ENCODE data around the gene NOP58.
A peak's percentile ranks its signal among the peaks of the same experiment; 100 is the strongest.
"Not testable (repeated sequence)": the region's sequence is repeated elsewhere in the genome, so short reads cannot be mapped to it uniquely, and the experiment has no call there.

Gene NOP58

DNA sequence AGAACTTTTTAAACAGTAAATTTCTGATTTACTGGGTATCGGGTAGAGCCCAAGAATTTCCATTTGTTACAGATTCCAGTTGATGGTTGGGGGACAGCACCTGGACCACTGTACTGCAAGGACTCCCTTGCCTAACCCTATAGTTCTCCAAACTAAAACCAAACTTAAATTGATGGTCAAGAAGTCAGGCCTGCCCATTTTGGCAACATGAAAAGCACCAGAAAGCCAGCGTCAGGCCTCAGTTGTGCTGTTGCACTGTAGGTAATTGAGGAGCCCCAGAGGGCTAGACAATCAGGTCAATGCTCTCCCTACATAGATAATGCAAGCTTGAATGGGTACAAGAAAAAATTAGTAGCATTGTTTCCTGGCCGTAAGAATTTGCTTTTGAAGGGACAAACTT, 40.5 kb downstream of the NOP58 start:
- DNase-seq (ENCODE audit: low read depth) = no peak

DNA sequence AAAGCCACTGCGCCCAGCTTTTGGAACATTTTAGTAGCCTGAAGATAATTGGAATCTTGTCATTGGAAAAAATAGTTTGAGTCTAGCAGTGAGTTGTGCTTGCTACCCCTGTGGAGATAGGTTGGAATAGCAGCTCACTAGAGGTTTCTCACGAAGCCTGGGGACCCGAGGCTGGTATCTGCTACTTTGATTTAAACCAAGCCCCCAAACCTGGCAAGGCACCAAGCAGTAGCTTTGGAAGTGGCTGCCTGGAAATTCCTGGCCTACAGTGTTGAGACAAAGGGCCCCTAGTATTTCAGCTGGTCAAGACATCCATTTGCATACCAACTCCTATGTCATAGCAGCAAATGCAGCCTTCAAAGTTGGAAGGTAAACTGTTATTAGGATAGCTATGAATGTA, 42.1 kb downstream of the NOP58 start:
- no peak for DNase-seq (ENCODE audit: low read depth)

DNA sequence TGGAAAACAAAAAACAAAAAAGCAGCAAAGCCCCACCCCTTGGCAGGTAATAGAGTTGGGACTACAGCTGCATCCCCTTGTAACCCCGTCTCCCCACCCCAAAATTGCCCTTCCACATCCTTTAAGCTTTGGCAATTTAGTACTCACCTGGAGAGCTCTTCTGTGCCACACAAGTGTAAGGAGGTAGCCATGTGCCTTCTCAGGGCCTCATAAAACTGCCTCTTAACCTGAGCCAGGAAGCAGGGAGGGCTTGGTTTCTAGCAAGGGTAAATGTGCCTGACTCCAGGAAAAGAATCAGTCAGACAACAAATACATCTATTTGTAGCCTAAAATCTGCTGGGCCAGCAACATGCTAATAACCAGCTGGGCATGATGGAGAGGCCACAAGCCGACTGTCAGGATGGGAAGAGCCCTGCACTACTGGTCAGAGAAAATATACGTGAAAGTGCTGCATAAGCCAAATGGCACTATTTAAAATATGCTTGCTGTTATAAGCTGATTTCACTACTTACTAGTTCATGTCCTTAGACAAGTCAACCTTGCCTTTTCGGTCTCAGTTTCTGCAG, 46.3 kb downstream of the NOP58 start:
- no peak for DNase-seq (ENCODE audit: low read depth)

DNA sequence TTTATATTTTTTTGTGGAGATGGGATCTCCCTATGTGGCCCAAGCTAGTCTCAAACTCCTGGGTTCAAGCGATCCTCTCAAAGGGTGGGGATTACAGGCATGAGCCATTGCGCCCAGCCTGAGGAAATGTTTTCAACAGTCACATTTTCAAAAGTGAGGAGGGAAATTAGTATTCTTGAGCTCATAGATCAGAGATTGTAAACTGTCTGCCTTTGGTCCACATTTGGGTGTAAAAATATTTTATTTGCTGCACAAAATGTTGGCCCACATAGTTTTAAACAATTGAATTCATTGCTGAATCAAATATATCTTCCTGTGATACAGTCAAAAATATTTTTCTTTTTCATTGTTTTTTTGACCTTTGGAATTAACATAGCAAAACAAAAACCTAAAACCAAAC, 48.6 kb downstream of the NOP58 start:
- no peak for DNase-seq (ENCODE audit: low read depth)

DNA sequence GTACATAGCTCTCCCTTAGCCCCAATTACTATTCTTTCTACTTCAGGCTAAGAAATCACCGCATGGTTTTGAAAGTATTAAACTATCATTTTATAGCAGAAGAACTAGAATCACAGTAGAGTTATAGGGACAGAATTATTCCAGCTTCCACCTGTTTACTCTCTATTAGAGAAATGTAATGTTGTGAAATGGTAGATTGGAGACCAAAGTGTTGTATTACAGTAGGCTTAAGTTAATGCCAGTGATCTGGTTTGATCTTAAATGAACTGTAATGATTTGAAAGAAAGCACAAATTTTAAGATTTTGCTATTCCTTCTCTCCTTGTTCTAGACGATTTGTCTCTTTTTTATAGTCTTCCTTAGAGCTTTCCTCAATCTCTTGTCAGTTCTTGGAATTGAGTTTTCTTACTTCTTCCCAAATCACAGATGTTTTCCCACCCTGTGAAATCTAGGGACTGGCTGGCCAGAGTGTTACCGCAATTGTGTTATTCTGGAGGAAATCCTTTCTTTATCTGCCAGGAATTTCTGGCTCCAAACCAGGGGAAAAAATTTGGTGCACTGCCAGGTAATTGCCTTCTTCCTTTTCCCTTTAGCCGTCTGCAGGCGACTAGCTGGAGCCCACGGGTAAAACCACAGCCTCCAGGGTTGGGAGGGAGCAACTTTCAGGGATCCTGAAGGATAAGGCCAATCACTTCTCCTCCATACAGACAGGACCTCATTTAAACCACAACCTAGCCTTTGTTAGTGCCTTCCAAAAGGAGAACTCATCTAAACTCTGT, 51.7 kb downstream of the NOP58 start:
- DNase-seq (ENCODE audit: low read depth) = peak; percentile 89

DNA sequence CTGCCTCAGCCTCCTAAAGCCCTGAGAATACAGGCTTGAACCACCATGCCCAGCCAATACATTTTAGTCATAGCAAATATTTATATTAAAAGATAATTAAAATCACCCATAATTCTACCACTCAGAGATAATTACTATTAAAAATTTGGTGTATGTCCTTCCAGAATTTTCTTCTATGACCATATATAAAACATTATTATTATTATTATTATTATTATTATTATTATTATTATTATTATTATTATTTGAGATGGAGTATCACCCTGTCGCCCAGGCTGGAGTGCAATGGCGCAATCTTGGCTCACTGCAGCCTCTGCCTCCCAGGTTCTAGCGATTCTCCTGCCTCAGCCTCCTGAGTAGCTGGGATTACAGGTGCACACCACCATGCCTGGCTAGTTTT, 54.8 kb downstream of the NOP58 start:
- not testable (repeated sequence) for DNase-seq (ENCODE audit: low read depth)

DNA sequence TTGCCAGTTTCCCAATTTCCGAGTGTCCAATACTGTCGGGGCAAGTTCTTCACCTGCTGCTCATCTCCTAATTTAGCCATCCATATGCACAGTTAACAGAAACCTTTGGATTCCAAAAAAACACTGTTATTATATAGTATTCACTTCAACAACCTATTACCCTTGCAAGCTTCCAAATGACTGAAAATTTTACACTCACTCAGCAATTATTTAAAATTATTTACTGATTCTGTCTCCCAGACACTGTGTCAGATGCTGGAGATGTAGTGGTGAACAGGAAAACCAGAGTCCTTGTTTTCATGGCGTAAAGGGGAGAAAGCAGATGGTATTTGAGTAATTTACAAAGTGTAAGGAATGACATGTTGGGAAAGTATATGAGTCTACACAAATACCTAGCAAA, 56.9 kb downstream of the NOP58 start:
- DNase-seq (ENCODE audit: low read depth) = no peak

DNA sequence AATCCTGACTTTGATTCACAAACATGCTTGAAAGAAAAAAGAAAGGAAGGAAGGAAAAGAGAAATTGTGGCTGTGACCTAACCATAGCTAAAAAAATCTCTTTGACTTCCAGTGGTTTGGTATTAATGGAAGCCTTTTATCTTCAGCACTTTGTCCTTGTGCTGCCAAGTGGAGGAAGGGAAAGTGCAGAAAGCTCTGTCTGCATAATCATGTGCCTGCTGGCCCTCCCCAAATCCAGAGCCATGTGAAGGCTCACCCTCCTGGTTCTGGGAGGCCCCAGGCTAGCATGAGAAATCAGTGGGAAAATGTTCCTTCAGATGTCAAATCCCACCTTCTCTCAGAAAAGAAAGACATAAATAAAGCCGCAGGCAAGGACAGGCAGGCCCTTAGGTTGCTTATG, 62.3 kb downstream of the NOP58 start:
- no peak for DNase-seq (ENCODE audit: low read depth)

DNA sequence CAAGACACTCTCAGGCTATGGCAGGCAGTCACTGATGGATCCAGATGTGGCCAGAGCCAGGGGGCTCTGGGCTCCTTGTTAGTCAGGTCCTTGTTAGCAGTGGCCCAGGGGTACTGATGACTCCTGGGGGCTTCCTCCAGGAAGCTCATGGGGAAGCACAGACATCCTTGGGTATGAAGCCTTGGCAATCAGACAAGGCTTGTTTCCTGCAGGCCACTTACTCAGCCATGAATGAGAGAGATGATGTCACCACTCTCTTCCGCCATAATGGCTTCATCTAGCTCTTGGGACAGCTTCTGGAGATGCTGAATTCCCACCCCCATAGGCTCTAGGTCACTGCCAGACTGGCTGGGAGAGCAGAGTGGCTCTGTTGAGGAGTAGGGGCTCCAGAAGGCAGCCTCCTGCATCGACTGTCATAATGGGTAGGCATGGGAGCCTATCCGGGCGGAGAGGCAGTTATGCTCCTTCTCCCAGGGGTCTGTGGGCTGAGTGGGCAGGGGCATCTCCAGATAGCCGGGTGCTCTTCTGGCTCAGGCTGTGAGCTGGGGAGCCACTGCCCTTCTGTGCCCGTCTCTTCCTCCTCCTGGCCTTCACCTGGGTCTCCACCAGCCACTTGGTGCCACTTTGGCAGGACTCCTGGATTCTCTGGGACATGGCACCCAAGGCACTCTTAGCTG, 70.4 kb downstream of the NOP58 start:
- no peak for DNase-seq (ENCODE audit: low read depth)

DNA sequence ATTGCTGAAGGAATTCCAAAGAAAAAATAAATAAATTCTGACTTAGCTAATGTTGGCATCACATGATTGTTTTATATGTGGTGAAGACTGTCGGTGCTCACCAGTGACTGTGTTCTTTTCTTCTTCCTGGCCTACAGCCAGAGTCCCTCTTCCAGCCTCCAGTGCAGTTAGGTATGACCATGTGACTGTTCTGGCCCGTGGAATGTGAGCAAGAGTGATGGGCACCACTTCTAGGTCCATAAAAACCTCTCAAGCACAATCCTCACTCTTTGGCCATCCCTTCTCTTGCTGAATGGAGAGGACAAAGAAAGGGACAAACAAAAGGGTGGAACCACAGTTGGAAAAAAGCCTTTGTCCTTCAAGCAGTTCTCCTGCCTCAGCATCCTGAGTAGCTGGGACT, 71.6 kb downstream of the NOP58 start:
- DNase-seq (ENCODE audit: low read depth) = no peak

DNA sequence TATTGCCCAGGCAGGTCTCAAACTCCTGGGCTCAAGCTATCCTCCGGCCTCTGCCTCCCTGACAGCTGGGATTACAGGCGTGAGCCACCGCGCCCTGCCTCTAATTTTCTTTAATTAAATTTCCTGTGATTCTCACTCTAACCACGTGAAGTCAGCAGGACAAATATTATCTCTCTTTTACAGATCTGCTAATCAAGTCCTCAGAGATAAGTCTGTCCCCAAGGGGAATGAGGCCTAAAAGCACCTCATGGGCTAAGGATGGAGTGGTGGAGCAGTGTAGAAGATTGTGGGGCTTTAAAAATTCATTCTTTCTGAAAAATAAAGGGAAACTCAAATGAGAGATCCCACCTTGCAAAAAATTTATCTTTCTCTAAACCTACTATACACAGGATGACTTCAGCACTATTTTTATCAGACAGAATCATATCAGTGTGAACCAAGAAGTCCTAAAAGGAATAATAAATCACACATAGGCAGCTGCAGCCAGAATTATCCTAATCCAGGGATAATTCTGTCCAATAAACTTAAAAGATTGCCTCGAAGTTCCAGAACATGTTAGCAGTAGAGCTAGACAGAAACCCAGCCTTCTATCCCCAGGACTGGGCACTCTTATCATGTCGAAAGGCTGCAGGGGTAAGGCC, 72.3 kb downstream of the NOP58 start:
- no peak for DNase-seq (ENCODE audit: low read depth)

DNA sequence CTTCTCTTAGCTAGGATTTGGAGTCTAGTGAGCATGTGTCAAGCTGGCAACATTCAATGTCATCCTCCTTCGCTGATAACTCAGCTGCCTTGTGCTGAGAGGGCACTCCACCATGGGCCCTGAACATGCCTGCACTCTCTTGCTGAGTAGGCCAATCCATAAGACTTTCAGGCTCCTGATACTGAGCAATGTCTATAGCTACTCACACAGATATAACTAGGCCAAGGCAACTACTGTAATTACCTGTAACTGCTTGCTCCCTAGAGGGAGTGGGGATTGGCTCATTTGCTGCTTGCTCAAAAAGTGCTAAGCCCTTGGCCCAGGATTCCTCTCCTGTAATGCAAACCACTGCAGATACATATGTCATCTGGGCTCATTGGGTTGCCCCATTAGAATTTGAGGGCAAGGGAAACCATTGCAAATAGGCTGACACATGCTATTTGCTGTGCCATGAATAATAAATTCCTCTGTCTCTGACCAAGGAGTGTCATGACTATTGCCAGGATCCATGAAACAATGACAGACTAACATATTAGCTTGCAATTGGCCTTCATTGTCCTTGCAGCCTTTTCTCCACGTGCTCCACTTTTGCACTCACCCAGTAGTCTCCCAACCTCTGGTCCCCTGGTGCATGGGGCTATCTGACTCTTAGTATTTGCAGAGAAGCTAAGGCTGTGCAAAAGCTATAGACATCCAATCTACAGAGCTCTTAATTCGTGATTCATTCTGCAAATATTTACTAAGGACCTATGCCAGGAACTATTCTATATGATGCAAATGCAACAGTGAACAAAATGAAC, 73.7 kb downstream of the NOP58 start:
- no peak for DNase-seq (ENCODE audit: low read depth)

DNA sequence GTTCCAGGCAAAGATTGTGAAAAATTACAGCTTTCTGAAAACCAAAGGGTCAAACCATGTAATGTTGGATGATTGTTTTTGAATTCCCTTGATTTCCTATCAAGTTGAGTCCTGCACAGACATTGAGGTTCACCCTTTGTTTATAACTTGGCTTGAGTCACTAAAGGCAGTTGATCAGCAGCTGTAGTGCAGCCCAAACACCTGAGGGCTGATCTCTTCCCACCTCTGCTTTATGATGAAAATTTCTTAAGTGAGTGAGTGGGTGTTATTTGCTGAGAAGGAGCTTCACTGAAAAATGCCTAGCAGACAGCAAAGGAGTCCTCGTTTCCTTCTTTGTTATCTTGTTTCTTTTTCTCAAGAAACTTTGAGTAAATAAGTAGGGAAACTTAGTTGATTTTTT, 78.6 kb downstream of the NOP58 start:
- DNase-seq (ENCODE audit: low read depth) = no peak

DNA sequence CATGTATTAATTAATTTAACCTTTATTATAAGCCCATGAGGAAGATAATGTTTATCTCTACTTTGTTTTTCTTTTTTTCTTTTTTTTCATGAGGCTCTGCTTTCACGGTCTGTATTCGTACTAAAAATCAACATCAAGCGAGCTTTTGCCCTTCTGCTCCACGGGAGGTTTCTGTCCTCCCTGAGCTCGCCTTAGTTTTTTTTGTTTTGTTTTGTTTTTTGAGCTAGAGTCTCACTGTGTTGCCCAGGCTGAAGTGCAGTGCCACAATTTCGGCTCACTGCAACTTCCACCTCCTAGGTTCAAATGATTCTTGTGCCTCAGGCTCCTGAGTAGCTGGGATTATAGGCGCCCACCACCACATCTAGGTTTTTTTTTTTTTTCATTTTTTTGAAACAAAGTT, 80.6 kb downstream of the NOP58 start:
- DNase-seq (ENCODE audit: low read depth) = no peak

Data from amniotic epithelial cell (primary cell).